GM21529 (cell line): ENCODE measurements around the gene TXNRD1.

Experiments used
- ATAC-seq: cut with Tn5 transposase; IDR thresholded peaks from one replicate; pipeline ENCODE4 v1.9.1; 2021; ENCODE audit not compliant: unreplicated experiment

Gene TXNRD1

GRCh38 chr12:104297477-104298113 is 82.0 kb downstream of the TXNRD1 start:
- ATAC-seq = no peak

GRCh38 chr12:104299842-104300481 is 84.4 kb downstream of the TXNRD1 start:
- no peak for ATAC-seq

GRCh38 chr12:104303538-104304151 is 88.1 kb downstream of the TXNRD1 start, which contains the start of gene EID3:
Gene EID3, plus strand, starts transcription at chr12:104303739. Its CDS starts 196 bp downstream, at chr12:104303935.
- peak; percentile 95 for ATAC-seq

GRCh38 chr12:104304261-104305009 is 88.9 kb downstream of the TXNRD1 start:
- ATAC-seq = no peak

GRCh38 chr12:104305349-104305748 is 89.8 kb downstream of the TXNRD1 start:
- ATAC-seq = no peak

- ATAC-seq = no peak
Measured at GRCh38 chr12:104306376-104306775, 90.8 kb downstream of the TXNRD1 start.

GRCh38 chr12:104306943-104307654 is 91.5 kb downstream of the TXNRD1 start:
- ATAC-seq = no peak

- ATAC-seq = no peak
Measured at GRCh38 chr12:104307655-104308000, 92.0 kb downstream of the TXNRD1 start.

GRCh38 chr12:104309446-104309993 is 93.9 kb downstream of the TXNRD1 start:
- ATAC-seq = no peak

- no peak for ATAC-seq
Measured at GRCh38 chr12:104310751-104311633, 95.4 kb downstream of the TXNRD1 start.

- no peak for ATAC-seq
Measured at GRCh38 chr12:104312202-104312601, 96.6 kb downstream of the TXNRD1 start.

- ATAC-seq = no peak
Measured at GRCh38 chr12:104312654-104313053, 97.1 kb downstream of the TXNRD1 start.

- ATAC-seq = no peak
Measured at GRCh38 chr12:104313568-104314241, 98.1 kb downstream of the TXNRD1 start.

GRCh38 chr12:104314242-104314614 is 98.6 kb downstream of the TXNRD1 start:
- ATAC-seq = no peak

GRCh38 chr12:104315326-104316224 is 100.0 kb downstream of the TXNRD1 start:
- no peak for ATAC-seq

- ATAC-seq = no peak
Measured at GRCh38 chr12:104316936-104317335, 101.4 kb downstream of the TXNRD1 start.

GRCh38 chr12:104317538-104318210 is 102.1 kb downstream of the TXNRD1 start:
- no peak for ATAC-seq

GRCh38 chr12:104319028-104319427 is 103.4 kb downstream of the TXNRD1 start:
- no peak for ATAC-seq
